SH-SY5Y (cell line): Measurements from ENCODE around the gene RABL6.

Experiments
- GATA2 ChIP-seq: IDR thresholded peaks from 2 replicates; pipeline ENCODE4 v1.6.1; 2011; ENCODE audit warnings: mild to moderate bottlenecking, low read depth, low read length
- GATA3 ChIP-seq: IDR thresholded peaks from 2 replicates; pipeline ENCODE4 v1.6.1; 2011; ENCODE audit warnings: low read depth, mild to moderate bottlenecking, low read length, moderate library complexity

Gene RABL6

DNA sequence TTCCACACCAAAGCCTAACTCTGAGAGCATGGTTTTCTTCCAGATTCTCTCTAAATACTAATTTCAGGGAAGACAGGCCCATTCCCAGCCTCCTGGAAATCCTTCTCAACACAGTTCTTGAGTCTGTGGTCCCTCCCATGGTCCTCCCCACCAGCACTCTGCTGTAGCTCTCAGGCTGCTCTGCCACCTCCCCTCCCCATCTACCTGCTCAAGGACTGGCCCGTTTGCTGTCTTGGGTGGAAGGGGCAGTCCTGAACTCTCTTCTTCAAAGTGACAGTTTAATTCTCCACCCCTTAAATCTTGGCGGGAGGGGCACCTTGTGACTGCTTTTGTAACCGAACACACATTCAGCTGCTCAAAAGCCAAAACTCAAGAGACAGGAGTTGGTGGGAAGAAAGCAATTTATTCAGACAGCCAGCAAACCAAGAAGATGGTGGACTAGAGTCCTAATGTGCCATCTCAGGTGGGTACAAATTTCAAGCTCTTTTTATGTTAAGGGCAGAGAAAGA lies 35.8 kb upstream of the RABL6 start:
- TF ChIP-seq GATA3, result no peak
- no peak for TF ChIP-seq GATA2

DNA sequence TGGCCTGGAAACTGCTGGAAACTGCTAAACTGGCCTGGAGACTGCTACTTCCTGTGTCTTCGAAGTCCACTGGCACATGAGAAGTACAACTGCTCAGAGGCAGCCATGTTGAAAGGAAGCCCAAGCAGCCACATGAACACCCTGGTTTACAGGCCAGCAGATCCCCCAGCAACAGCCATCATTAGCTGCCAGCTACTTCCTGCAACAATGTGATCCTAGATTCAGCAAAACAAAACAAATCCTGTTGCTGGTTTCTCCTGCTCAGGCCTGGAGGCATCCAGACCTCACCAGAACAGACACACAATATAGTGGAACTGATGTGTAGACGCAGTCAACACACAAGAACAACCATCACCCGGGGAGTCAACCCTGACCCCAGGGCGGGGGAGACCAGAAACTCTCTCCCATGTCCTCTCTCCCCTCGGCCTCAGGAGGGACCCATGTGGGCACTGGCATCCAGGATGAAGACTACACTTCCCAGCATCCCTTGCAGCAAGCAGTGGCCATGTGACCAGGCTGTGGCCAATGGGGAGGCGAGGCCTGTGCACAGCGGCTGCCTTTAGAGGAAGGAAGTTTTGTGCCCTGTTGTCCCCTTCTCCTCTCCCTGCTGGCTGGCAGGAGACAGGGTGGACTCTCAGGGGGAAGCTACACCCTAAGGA lies 34.2 kb upstream of the RABL6 start:
- TF ChIP-seq GATA2 (no peak), GATA3 (no peak)

DNA sequence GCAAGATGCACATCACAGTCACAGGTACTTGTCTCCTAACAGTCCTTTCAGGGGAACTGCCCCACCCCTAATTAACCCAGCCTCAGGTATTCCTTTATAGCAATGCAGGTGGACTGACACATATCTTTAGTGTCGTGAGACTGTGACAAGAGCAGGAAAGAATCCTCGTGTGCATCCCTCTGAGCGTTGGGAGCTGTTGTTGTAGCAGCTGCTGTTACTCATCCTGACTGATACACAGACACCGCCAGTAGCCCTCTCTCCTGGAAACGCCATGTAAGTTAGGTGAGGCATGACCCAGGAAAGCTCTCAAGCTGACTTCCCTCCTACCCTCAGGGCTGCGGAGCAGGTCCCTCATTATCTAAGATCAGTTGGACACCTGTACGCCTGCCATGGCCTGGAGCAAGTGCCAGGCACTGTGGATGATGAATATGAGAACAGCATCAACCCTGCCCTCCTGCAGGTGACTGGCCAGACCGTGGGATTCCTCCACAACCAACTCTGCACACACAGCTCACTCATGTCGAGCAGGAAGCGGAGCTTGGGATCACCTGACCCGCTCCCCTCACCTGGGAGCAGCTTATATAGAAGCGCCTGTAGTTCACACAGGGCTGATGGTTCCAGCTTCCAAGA lies 33.2 kb upstream of the RABL6 start:
- TF ChIP-seq GATA2 (no peak), GATA3 (no peak)

DNA sequence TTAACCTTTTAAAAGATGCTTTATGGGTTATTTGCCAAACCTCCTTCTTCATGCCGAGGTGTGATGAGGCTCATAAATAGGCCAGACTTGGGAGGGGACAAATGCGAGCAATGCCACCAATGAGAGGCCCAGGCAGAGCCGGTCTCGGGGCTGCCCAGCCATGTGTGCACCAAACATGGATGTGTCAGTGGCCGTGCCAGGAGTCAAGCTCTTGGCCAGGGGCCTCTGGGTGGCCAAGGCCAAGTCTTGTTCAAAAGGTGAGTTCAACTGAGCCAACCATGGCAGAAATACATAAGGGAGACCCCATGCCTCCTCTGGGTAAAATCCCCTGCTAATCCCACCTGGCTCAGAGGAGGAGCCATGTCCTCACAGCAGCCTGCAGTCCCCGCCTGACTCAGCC lies 32.6 kb upstream of the RABL6 start:
- no peak for TF ChIP-seq GATA3

DNA sequence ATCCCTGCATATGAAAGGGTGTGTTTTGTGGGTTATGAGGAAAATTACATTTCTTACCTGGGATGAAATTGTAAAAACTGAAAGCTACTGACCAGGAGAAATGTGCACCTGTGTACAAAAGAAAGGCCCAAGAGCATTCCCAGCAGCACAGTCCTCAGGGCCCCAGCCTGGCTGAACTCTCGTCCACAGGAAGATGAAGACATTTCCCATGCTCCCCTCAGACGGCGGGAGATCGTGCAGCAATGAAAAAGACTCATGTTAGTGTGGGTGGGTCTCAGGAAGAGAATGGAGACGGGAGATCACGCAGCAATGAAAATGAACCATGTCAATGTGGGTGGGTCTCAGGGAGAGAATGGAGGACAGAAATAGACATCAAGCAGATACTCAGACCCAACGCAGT lies 30.8 kb upstream of the RABL6 start:
- TF ChIP-seq GATA3 (no peak), GATA2 (no peak)

DNA sequence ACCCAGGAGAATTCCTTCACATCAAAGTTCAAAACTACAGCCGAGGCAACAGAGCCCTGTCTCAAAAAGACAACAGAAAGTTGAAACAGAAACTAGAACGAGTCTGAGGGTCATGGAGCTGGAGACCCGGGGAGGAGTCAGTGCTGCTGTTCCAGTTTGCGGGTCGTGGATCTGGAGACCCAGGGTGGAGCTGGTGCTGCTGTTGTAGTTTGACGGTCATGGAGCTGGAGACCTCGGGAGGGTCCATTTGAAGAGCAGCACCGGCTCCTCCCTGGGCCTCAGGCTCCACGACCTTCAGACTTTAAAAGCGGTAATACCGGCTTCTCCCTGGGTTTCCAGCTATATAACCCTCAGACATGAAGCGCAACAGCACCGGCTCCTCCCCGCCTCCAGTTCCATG lies 30.4 kb upstream of the RABL6 start:
- TF ChIP-seq GATA2 (no peak), GATA3 (no peak)

DNA sequence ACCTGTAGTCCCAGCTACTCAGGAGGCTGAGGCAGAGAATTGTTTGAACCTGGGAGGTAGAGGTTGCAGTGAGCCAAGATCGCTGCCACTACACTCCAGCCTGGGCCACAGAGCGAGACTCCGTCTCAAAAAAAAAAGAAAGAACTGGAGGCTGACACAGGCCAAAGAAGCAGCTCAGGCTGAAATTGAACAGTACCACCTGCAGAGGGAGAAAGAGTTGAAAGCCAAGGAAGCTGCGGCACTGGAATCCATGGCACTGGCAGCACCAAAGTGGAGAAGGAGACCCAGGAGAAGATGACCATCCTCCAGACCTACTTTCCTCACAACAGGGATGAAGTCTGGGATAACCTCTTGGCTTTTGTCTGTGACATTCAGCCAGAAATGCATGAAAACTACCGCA lies 27.9 kb upstream of the RABL6 start:
- TF ChIP-seq GATA3 (no peak), GATA2 (no peak)

DNA sequence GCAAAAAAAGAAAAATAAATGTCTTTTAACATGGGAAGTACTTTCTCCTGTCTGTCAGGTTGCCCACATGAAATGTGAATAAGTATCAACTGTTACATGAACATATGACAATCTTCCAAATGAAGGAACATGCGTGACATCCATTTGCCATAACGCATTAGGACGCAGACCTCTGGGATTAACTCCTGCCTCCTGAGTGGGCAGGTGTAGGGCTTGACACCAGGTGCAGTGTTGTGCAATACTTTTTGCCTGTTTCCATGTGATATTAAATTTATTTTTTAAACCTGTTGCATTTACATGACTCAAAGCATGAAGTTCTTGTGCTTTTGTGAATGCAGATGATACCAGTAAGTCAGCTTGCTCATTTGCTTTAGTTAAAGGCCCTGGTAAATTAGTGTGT lies 25.3 kb upstream of the RABL6 start:
- no peak for TF ChIP-seq GATA2
- TF ChIP-seq GATA3, result no peak

DNA sequence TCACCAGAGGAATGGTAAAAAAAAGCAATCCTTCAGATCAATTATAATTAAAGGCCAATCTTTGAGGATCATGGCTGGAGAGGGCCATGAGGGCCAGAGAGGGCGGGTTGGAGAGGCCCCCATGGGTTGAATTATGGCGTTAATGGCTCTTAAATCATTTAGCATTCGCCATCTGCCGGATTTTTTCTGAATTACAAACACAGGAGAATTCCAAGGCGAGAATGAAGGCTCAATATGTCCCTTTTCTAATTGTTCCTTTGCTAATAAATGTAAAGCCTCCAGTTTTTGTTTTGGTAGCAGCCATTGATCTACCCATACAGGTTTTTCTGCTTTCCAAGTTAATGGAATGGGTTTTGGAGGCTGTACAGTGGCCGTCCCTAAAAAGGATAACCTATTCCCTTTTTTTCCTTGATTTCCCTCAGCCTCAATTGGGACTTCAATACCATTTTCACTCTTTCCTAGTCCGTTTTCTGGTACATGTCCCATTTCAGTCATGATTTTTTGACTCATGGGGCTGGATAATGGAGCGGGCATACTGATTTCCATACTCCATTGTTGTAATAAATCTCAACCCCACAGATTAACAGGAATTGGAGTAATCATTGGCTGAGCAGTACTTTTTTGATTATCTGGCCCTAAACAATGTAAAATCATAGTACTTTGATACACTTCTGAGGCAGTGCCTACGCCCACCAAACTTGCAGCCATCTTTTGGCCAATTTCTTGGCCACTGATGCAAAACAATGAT lies 23.3 kb upstream of the RABL6 start:
- TF ChIP-seq GATA2 (no peak), GATA3 (no peak)

DNA sequence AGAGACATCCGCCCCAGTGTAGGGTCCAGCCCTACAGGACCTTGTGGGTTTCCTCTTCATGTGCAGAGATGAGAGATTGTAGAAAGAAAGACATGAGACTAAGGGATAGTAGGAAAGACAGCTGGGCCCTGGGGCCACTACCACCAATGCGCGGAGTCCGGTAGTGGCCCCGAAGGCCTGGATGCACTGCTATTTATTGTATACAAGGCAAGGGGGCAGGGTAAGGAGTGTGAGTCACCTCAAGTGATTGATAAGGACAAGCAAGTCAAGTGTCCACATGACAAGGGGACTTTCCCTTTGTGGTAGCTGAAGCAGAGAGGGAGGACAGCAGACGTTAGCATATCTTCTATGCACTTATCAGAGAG lies 22.8 kb upstream of the RABL6 start:
- no peak for TF ChIP-seq GATA3
- TF ChIP-seq GATA2, result no peak

DNA sequence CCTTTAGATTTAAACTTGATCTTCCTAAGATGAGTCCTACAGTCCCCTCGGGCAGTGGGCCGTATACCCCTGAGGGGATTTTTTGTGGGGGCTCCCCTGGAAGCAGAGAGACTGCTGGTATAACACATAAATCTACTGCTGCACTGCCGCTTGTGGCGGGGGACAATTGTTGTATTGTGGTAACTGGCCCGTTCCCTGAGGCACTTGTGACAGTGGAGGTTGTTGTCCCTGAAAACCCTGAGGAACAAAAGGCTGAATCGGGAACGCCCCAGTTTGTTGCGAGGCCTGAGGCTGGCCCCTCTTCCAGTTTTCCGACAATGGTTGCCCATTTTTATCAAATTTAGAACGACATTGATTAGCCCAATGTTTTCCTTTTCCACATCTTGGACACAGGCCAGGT lies 21.3 kb upstream of the RABL6 start:
- TF ChIP-seq GATA3, result no peak
- TF ChIP-seq GATA2, result no peak

DNA sequence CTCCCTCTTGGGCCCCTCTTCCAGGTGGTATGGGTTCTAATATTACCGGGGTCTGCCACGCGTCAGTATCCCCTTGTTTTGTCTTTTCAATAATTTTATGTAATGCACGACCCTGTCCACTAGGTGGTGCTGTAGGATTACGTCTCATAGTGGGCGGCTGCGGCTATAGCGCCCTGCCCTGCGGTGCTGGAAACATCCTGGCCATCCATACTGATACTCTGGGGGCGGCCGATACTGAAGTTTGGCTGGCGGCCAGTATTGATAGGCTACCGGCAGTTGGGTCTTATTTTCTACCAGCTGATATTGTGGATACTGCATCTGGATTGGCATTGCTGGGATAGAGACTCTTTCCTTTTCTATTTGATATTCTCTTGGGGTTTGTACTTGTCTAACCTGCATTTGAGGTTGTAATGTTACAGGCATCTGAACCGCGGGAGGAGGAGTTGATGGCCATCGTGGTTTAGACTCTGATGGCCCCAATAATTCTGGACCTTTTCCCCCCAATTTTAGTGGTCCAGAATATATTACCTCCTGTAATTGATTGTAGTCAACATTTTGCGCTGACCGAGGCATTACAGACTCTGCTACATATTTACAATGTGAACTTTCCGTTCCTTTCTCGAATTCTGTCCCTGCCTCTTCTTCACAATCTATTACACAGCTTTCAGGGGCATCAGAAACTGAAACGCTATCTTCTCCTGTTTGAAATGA lies 19.9 kb upstream of the RABL6 start:
- TF ChIP-seq GATA2 (no peak), GATA3 (no peak)

DNA sequence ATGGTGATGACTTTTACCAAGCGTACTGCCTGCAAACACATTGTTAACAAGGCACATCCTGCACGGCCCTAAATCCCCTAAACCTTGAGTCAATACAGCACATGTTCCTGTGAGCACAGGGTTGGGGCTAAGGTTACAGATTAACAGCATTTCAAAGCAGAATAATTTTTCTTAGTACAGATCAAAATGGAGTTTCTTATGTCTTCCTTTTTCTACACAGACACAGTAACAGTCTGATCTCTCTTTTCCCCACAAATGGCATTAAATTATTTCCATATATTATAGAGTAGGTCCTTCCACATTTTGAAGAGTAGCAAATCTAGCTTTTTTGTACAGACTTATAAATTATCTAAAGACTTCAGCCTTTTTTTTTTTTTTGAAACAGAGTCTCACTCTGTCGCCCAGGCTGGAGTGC lies 18.2 kb upstream of the RABL6 start:
- no peak for TF ChIP-seq GATA3
- no peak for TF ChIP-seq GATA2

DNA sequence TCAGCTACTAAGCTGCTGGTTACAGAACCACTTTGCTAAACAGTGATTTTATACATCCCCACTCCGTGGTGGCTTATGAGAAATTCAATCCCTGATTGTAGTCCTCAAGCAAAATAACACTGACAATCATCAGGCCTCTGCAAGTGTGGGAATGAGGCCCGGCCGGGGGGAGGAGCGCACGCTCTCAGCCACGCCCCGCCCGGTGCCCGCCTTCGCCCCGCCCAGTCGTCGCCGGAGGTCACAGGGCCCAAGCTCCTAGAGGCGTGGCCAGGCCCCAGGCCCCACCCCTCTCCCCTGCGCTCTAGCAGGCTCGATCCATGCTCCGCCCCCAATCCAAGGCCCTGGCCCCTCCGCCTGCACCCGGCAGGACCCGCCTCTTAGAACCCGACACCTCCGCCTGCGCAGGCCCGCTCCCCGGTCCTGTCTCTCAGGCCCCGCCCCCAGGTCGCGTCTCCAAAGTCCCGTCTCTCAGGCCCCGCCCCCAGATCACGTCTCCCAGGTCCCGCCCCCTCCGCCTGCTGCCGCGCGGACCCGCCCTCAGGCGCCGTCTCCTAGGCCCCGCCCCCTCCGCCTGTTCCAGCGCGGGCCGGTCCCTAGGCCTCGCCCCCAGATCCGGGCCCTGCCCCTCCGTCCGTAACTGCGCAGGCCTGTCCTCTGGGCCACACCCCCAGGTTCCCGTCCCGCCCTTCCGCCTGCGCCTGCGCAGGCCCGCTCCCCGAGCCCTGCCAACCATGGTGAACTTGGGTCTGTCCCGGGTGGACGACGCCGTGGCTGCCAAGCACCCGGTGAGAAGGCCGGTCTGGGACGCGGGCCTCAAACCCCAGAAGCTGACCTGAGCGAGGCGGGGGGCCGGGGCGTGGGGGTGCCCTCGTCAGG lies 16.9 kb upstream of the RABL6 start, which contains the start of gene TMEM141:
TSS of gene TMEM141 (plus strand) at position 705 of the 876 bp plus-strand sequence. CDS start at position 732, 27 bp downstream.
- TF ChIP-seq GATA2, result no peak
- no peak for TF ChIP-seq GATA3
